NCI-H226 (cell line): ENCODE measurements around the gene DRC7.
"Not testable (repeated sequence)": the region's sequence is repeated elsewhere in the genome, so short reads cannot be mapped to it uniquely, and the experiment has no call there.

Experiments
- DNase-seq: peaks from one replicate; pipeline ENCODE4 v3.0.0-alpha.2; 2015

The DRC7 gene

DNA sequence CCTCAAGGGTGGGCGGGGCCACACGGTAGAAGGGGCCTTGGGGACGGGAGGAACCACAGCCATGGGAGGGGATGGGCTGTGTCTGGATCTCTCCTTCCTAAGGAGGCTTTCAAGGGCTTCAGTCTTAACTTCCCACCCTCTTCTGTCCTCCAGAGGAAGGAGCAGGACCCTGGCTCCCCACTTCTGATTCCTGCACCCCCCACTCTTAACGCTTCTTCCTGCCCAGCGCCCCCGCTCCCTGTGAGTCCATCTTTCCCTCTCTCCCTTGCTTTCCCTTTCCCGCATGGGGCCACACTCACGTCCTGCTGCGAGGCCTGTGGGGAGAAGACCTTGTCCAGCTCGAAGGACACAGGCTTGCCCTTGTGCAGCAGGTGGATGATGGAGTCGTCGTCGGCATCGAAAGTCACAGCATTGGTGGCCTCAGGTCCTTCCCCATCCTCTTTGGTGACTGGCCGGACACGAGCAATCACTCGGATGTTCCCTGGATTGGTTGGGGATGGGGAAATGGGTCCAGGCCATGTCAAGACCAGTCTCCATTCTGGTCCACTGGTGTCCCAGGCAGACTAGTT, 70.6 kb downstream of the DRC7 start:
- DNase-seq = no peak

DNA sequence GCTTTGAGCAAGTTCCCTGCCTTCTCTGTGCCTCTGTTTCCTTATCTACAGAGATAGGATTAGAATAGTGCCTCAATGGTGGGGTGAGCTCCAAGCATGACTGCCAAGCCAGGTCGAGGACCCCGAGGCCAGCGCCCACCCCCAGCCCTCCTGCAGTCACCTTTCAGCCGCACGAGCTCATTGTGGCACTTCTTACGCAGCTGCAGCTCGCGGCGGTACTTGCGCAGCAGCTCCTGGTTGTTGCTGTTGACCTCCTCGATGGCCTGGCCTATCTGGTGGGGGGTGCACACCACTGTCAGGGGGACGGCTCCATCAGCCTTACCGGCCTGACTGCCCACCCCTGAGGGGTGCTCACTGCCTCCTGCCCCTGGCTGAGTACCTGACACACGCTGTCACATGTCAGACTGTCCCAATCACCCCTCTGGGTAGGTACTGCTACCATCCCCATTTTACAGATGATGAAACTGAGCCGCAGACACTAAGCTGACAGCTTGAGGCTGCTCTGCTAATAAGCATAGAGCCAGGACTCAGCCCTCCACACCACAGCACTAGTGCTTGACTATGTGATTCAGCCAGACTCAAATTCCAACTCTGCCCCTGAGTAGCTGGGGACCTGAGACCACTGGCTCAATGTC, 72.2 kb downstream of the DRC7 start:
- no peak for DNase-seq

DNA sequence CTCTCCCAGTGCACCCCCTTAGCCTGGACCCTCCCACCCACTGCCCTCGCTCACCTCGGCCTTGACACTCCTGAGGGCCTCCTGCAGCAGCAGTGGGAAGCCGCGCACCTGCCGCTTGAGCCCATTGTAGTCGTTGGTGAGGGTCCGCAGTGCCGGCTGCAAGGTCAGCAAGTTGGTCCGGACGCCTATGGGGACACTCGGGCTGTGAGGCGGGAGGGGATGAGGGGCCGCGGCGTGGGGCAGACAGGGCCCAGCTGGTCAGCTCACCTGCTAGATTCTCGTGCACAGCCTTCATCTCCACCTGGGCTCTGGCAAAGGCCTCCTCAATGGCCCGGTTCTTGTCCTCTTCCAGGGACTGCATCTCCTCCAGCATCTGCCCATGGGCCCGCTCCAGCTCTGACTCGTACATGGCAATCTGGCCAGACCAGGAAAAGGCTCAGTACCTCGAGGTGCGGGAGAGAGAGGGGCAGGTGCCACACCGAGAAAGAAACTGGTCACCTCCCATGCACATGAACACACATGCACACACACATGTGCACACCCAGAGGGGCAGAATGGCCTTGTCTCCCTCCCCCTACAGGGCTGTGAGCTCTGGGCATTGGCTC, 75.0 kb downstream of the DRC7 start:
- DNase-seq = no peak

DNA sequence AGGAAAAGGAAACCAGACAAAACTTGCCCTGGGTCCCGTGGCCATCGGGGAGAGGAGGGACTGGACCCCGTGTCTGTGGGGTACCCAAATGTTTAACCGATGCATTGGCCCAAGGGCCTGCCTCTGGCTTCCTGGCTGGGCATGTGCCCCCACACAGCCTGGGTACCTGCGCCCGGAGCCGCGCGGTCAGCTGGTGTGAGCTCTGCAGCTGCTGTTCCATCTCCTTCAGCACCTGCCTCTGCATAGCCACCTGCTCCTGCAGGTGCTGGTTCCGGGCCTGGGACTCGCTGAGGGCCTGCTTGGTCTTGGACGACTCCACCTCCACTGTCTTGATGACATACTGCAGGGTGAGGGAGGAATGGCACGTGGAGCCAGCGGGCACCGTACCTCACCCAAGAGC, 75.8 kb downstream of the DRC7 start:
- no peak for DNase-seq

DNA sequence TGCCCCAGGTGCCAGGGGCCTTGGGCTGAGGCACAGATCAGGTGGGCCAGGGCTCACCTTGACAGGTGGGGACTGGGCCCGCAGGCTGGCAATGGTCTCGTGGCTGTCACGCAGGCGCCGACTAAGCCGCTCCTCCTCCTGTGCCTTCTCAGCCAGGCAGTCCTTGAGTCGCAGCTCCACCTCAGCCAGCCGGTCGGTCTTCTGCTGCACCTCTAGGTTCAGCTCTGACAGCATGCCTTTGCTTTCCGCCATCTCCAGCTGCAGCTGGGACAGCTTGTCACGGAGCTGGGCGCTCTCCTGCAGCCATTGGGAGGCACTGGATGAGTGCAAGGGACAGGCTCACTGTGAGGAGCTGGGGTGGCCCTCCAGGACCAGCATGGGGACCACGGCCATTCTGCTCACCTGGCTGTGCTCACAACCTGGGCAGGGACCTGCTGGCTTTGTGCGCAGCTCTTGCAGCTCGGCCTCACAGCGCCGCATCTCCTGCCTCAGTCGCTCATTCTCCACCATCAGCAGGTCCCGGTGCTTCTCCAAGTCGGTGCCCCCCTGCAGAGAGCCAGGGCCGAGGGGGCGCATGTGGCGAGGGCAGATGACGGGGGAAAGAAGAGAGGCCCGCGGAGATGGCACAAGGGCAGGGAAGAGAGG, 76.7 kb downstream of the DRC7 start:
- no peak for DNase-seq

DNA sequence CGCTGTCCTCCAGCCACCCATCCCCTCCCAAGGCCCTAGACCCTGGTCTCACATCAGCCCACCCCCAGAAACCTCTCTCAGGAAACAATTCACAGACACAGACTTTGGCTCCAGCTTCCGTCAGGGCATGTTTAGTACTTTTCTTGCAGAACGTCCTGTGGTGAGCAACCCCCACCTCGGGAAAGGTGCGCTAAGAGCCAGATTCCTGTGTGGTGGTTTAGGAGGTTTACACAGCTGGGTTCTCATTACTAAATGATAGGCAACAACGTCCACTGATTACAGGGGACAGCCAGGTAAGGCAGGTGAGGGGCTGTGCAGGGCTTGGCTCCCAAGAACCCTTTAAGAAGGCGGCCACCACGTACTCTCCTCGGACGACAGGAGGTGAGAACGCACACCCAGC, 78.4 kb downstream of the DRC7 start:
- no peak for DNase-seq

DNA sequence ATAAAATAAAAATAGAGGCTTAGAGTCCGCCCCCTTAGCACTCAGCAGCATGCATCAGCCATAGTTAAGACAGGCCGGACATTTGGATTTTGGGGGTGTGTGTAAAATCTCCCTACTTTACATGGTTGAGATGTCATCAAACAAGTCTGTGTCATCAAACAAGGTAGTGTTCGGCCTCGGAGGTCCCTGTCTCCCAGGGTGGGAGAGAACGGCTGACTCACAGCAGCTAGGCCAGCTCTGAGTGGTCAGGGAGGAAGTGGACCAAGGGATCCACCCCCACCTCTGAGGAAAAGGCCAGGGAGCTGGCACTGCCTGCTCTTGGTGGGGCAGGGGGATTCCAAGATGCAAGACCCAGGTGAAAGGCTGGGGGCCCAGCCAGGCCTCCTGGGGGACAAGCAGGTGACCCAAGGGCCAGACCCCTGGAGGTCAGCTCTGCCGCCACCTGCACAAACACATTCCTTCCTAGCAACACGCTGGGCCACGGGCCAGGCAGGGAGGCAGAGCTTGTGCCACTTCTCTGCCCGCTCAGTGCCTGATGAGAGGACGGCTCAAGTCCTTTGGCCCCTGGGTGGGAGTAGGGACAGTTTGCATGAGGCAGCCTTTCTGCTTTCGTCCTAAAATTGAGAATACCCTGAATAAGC, 79.2 kb downstream of the DRC7 start:
- no peak for DNase-seq

DNA sequence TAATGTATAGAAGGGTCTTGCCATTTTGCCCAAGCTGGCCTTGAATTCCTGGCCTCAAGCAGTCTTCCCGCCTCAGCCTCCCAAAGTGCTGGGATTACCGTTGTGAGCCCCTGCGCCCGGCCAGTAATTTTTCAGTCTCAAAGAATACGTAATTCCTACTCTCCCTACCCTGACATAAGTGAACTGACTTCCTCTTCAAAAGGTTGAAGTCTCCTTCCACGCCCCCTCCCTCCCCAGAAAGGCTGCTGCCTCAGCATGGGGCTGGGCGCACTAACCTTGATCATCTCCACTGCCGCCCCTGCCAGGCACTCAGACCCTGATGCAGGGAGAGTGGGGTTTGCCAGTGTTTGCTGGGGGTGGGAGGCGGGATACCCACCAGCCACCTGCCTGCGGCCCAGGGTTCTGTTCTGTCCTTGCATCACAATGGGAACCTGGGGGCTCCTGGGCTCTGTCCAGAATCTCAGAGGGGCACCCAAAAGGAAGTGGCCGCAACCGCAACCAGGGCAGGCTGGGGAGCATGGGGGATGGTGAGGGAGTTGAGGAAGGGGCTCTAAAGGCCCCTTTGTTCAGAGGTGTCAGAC, 80.2 kb downstream of the DRC7 start:
- DNase-seq = no peak

DNA sequence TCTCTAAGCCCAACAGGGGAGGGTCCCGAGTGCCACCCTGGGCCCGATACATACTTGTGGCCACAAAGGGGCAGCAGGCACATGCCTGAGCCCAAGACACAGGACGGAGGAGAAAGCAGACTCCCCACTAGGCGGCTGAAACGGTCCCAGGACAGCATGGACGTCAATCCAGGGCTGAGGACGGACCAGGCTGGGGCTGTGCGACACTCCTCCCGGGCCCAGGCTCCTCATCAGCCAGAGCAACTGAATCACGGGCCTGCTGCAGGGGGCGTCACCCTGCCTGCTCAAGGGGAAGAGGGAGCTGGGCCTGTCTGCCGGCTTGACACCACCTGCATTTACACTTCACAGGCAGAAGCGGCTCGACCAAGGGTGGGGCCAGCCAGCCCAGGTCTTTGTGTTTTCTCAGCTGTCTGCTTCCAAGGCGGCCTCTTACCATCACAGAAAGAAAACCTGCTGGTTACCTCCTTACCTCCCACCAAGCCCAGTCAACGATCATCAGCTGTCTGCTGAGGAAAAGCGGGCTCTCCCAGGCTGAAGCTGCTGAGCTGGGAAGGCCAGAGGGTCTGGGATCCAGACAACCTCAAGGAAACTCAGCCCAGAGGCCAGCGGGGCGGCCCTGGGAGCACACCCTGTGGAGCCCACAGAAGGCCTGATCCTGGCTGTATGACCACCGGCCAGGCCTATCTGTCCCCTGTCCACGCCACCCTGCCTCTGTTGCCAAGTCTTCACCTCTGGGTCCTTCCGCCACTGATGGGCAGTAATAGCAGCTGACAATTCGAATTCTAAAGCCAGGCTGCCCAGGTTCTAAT, 81.3 kb downstream of the DRC7 start:
- DNase-seq = no peak

DNA sequence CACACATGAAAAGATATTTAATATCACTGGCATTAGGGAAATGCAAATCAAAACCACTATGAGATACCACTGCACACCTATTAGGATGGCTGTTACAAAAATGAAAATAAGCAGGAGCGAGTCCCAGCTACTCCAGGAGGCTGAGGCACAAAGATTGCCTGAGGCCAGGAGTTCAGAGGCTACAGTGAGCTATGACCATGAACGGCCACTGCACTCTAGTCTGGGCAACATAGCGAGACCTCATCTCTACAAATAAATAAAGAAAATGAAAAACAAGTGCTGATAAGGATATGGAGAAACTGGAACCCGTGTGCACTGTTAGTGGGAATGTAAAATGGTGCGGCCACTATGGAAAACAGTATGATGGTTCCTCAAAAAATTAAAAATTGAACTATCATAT, 84.1 kb downstream of the DRC7 start:
- no peak for DNase-seq

DNA sequence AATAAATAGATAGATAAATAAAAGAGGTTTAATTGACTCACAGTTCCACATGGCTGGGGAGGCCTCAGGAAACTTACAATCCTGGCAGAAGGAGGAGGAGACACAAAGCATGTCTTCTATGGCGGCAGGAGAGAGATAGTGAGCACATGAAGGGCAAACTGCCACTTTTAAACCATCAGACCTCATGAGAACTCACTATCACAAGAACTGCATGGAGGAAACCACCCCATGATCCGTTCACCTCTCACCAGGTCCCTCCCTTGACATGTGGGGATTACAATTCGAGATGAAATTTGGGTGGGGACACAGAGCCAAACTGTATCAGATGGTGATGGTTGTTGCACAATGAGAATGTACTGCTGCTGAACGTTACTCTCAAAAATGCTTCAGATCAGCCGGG, 85.2 kb downstream of the DRC7 start:
- not testable (repeated sequence) for DNase-seq

DNA sequence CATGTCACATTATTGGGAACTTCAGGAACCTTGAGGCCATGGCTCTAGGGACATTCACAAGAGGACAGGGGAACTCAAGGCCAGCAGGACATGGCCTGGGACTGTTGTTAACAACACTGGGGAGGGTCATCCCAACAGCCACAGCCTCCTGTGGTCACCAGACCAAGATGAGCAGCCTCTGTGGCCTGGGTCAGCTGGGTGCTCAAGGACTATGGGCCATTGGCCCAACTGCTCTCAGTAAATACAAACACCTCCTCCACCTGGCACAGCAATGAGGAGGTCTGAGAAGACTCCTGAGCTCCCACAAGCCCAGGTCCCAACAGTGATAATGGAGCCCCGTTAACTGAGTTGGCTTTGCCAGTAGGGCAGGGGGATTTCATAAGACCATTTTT, 86.7 kb downstream of the DRC7 start:
- no peak for DNase-seq
